ENCODE results near the gene SPOCK2.

DNA sequence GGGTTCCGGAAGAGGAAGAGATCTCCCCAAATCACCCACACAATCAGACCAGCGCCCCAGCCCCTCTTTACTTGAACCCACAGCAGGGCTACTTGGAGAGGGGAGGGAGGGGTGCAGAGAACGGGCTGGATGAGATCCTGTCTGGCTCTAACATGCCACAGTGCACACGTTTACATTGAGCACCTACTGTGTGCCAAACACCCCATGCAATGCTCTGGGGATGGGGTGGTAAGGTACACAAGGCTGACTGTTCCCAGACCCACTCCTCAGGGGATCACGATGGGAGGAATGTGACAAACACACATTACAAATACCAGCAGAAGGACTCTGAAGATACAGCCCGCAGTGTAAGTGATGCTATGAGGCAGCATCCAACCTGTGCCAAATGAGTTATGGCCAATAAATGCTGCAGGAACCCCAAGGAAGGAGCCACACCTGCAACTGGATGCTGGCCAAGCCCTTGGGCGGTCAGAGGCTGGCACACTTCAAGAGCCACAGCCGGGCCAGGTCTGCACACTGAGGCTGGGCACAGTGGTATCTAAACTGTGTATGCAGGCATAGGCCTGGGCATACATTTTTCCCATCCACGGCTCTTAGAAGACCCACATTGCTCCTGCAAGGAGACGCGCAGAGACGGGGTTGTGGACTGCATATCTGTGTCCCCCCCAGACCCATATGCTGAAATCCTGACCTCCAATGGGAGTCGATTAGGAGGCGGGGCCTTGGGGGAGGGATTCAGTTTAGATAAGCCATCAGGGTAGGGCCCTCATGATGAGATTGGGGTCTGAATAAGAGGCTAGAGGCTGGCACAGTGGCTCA, 6.4 kb downstream of the SPOCK2 start:
- TF ChIP-seq, protein P1, sequence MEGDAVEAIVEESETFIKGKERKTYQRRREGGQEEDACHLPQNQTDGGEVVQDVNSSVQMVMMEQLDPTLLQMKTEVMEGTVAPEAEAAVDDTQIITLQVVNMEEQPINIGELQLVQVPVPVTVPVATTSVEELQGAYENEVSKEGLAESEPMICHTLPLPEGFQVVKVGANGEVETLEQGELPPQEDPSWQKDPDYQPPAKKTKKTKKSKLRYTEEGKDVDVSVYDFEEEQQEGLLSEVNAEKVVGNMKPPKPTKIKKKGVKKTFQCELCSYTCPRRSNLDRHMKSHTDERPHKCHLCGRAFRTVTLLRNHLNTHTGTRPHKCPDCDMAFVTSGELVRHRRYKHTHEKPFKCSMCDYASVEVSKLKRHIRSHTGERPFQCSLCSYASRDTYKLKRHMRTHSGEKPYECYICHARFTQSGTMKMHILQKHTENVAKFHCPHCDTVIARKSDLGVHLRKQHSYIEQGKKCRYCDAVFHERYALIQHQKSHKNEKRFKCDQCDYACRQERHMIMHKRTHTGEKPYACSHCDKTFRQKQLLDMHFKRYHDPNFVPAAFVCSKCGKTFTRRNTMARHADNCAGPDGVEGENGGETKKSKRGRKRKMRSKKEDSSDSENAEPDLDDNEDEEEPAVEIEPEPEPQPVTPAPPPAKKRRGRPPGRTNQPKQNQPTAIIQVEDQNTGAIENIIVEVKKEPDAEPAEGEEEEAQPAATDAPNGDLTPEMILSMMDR (IDR thresholded peaks at IDR 0.05): no peak
- TF ChIP-seq POLR2A (IDR thresholded peaks at IDR 0.05) (no peak), POLR2AphosphoS5 (IDR thresholded peaks at IDR 0.05) (no peak)

All from prostate gland (tissue), 2 donors.